Kidney (tissue), 14 donors: ENCODE data around the gene SWSAP1. TPM values are rescaled to one million over a fixed set of nuclear protein-coding genes. Genes with fewer than 3 reads are reported as not detected.

Experiments used
- DNase-seq, 5 donors: peaks; one replicate each; pipeline ENCODE4 v3.0.0-alpha.2; 2013 to 2020
- FAIRE-seq: peaks from 2 replicates; lab custom pipeline; 2012; peaks lifted over from hg19 to GRCh38; lab: Jason Lieb, UNC
- H3K27ac ChIP-seq, 2 donors: one replicate each; pipeline ENCODE4 v1.7.0; 2013; ENCODE audit warnings: low read depth in 2 of 2, low read length in 2 of 2, inconsistent platforms in 1 of 2
- H3K27me3 ChIP-seq: one replicate; pipeline ENCODE4 v1.7.1; 2013; ENCODE audit warnings: low read length, inconsistent platforms; ENCODE audit not compliant: control insufficient read depth, insufficient read depth
- H3K36me3 ChIP-seq, 3 donors: one replicate each; pipeline versions ENCODE4 v1.7.0 to v1.7.1; 2013; ENCODE audit warnings: low read length in 3 of 3, control low read depth in 1 of 3, inconsistent platforms in 1 of 3; ENCODE audit not compliant: insufficient read depth in 3 of 3, control insufficient read depth in 2 of 3
- H3K4me1 ChIP-seq, 3 donors: one replicate each; pipeline versions ENCODE4 v1.7.0 to v1.7.1; 2013; ENCODE audit warnings: low read length in 3 of 3, inconsistent platforms in 1 of 3, low read depth in 1 of 3; ENCODE audit not compliant: control insufficient read depth in 2 of 3, insufficient read depth in 2 of 3
- H3K4me3 ChIP-seq, 3 donors: one replicate each; pipeline versions ENCODE4 v1.7.0 to v1.8.1; 2013; ENCODE audit warnings: low read length in 3 of 3, control low read depth in 1 of 3, inconsistent platforms in 1 of 3
- H3K9ac ChIP-seq, 3 donors: one replicate each; pipeline versions ENCODE4 v1.7.0 to v1.7.1; 2013; ENCODE audit warnings: low read length in 3 of 3, control low read depth in 1 of 3, inconsistent platforms in 1 of 3
- H3K9me3 ChIP-seq, 3 donors: one replicate each; pipeline versions ENCODE4 v1.7.0 to v1.7.1; 2013; ENCODE audit warnings: low read length in 3 of 3, control low read depth in 1 of 3, inconsistent platforms in 1 of 3; ENCODE audit not compliant: control insufficient read depth in 2 of 3, insufficient read depth in 1 of 3
- intact Hi-C: fragments of 100-400 bp; cut with DNase I; formaldehyde crosslinking; loops from one replicate; pipeline ENCODE4 v1.11.1; 2022
- polyA plus RNA-seq: library from polyadenylated mRNA; stranded (reverse); fragments of 350-450 nt; fragmentation: Illumina TruSeq; extraction: RNeasy Lipid Tissue Mini Kit (QIAGEN cat#74804); gene quantifications from one replicate; pipeline ENCODE4 v1.2.3, GENCODE V29; 2014; ENCODE audit warnings: low read depth, low replicate concordance; ENCODE audit not compliant: insufficient read depth
- total RNA-seq: library from RNA; stranded (reverse); fragmentation: NEBNext Ultra II Directional; extraction: Animal tissue kit (Norgen Biotek cat#: 25700); gene quantifications from one replicate; pipeline ENCODE4 v1.2.1, GENCODE V29; 2021
- TF ChIP-seq, protein P1 (sequence below): IDR thresholded peaks from 3 replicates; pipeline ENCODE4 v1.5.1; 2012; ENCODE audit warnings: mild to moderate bottlenecking, moderate library complexity, borderline replicate concordance; ENCODE audit not compliant: insufficient read depth; ENCODE audit errors: extremely low read depth
- donor health status: control.
- donor health status: control.
- donor health status: control.
- donor health status: control.
- donor health status: control.
- donor health status: DM: yes; HTN: yes; CAD: no.
- donor health status: Normal renal cell carcinoma (clear cell type).

The SWSAP1 gene
- total and polyA plus RNA-seq, 2 donors from 2014 or later: 4.1 to 6.2 TPM

DNA sequence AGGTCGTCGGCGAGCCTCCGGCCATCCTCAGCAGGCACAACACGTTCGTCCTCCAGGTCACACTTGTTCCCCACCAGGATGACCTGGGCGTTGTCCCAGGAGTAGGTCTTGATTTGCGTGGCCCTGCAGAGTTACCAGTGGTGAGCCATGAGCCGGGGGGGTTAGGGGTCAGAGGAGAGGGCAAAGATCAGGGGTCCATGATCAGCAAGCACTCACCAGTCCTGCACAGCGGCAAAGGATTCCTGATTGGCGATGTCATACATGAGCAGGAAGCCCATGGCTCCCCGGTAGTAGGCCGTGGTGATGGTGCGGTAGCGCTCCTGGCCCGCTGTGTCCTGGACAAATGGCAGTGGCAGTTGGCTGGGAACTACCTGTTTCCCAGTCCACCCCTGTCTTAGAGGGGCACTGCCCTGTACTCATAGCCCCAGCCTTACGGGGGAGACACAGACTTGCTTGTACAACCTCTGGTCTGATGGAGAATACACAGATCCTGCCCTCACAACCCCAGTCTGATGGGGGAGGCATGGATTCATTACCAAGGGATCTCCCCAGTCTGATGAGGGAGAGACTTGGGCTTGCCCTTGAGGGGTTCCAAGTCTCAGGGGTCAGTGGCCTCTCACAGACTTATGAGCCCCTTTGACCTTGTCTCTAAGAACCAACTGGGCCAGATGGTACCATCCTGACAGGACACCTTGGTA is 38.9 kb upstream of the SWSAP1 start:
- TF ChIP-seq, protein P1, sequence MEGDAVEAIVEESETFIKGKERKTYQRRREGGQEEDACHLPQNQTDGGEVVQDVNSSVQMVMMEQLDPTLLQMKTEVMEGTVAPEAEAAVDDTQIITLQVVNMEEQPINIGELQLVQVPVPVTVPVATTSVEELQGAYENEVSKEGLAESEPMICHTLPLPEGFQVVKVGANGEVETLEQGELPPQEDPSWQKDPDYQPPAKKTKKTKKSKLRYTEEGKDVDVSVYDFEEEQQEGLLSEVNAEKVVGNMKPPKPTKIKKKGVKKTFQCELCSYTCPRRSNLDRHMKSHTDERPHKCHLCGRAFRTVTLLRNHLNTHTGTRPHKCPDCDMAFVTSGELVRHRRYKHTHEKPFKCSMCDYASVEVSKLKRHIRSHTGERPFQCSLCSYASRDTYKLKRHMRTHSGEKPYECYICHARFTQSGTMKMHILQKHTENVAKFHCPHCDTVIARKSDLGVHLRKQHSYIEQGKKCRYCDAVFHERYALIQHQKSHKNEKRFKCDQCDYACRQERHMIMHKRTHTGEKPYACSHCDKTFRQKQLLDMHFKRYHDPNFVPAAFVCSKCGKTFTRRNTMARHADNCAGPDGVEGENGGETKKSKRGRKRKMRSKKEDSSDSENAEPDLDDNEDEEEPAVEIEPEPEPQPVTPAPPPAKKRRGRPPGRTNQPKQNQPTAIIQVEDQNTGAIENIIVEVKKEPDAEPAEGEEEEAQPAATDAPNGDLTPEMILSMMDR: no peak
- no peaks in the 10 kb centered on the region for H3K27me3 ChIP-seq
- intact Hi-C loops: no loop called here
- DNase-seq: no peak
- peaks cover 0 to 9% (median 4%) of the 10 kb centered on the region in 3 donors for H3K4me1 ChIP-seq
- no peak for FAIRE-seq
- H3K9me3 ChIP-seq: no peaks in the 10 kb centered on the region
- no peak overlapping the region for H3K4me3 ChIP-seq
- H3K9ac ChIP-seq: no peak overlapping the region
- H3K27ac ChIP-seq: no peak overlapping the region
- peaks cover 0 to 7% (median 4%) of the 10 kb centered on the region in 3 donors for H3K36me3 ChIP-seq

DNA sequence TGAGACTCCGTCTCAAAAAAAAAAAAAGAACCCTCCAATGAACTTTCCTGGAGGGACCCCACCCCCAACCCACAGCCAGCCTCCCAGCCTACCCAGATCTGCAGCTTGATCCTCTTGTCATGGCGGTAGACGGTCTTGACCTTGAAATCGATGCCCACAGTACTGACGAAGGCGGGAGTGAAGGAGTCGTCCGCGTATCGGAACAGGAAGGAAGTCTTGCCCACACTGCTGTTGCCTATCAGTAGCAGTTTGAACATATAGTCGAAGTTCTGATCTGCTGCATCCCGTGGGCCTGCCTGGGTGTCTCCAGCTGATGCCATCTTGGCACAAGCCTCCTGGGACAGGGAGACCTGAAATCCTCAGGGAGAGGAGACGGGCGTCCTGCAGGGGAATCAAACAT is 37.4 kb upstream of the SWSAP1 start:
- H3K9ac ChIP-seq: no peak overlapping the region
- H3K4me3 ChIP-seq: no peak overlapping the region
- FAIRE-seq: no peak

DNA sequence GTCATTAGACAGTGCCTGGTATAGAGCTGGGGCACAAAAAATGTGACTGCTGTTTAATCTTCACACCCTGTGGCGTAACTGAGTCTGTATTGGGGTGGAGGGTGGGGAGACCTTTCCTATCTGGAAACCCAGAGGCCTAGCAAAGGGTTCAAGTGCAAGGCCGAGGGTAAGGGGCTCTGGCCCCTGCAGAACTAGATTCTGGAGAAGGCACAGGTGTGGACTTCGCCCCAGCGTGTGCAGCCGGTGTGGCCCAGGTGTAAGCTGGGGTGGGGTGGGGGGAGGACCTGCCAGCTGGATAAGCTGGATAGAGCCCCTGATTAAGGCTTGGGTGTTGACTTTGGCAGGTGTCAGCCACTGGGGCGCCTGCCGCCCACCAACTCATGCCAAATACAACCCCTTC is 36.3 kb upstream of the SWSAP1 start:
- intact Hi-C loops: no loop called here
- peaks cover 0 to 7% (median 2%) of the 10 kb centered on the region in 3 donors for H3K36me3 ChIP-seq

More for the DNA sequence above, 37.4 kb upstream of the SWSAP1 start:
- peaks cover 0 to 9% (median 4%) of the 10 kb centered on the region in 3 donors for H3K4me1 ChIP-seq
- no peaks in the 10 kb centered on the region for H3K9me3 ChIP-seq
- TF ChIP-seq, protein P1: no peak
- DNase-seq: no peak
- peaks cover 0 to 7% (median 4%) of the 10 kb centered on the region in 3 donors for H3K36me3 ChIP-seq
- no peak overlapping the region for H3K27ac ChIP-seq
- intact Hi-C loops: no loop called here
- no peaks in the 10 kb centered on the region for H3K27me3 ChIP-seq

More for the DNA sequence above, 36.3 kb upstream of the SWSAP1 start:
- Histone ChIP-seq H3K27ac (no peak overlapping the region), H3K4me1 (peaks cover 0 to 9% (median 4%) of the 10 kb centered on the region in 3 donors), H3K27me3 (no peaks in the 10 kb centered on the region), H3K4me3 (no peak overlapping the region), H3K9ac (no peak overlapping the region), H3K9me3 (no peaks in the 10 kb centered on the region)
- TF ChIP-seq, protein P1: no peak
- no peak for DNase-seq
- no peak for FAIRE-seq
